SK-N-SH treated with all-trans-retinoic acid at 6 μM for 48 hours (cell line): ENCODE measurements around the gene RFX8.

Experiments
- BACH2 ChIP-seq: fragments of 250-450 bp; sonication (Bioruptor Pico); IDR thresholded peaks from 2 replicates; pipeline ENCODE4 v1.9.0; 2021; ENCODE audit warnings: mild to moderate bottlenecking, borderline replicate concordance
- CREB5 ChIP-seq: fragments of 250-450 bp; sonication (Bioruptor Pico); IDR thresholded peaks from 2 replicates; pipeline ENCODE4 v1.5.1; 2020; ENCODE audit warnings: low read depth, mild to moderate bottlenecking, moderate library complexity
- GLIS3 ChIP-seq: fragments of 250-450 bp; sonication (Bioruptor Pico); IDR thresholded peaks from 2 replicates; pipeline ENCODE4 v1.5.0; 2020; ENCODE audit warnings: mild to moderate bottlenecking, moderate library complexity
- ISL1 ChIP-seq: fragments of 250-450 bp; sonication (Bioruptor Pico); IDR thresholded peaks from 2 replicates; pipeline ENCODE4 v2.1.2; 2022; ENCODE audit warnings: mild to moderate bottlenecking, moderate library complexity
- OSR1 ChIP-seq: fragments of 250-450 bp; sonication (Bioruptor Pico); IDR thresholded peaks from 2 replicates; pipeline ENCODE4 v1.8.0; 2022; ENCODE audit warnings: moderate library complexity, mild to moderate bottlenecking, inconsistent platforms
- PATZ1 ChIP-seq: fragments of 250-450 bp; sonication (Bioruptor Pico); IDR thresholded peaks from 2 replicates; pipeline ENCODE4 v1.8.0; 2020; ENCODE audit warnings: mild to moderate bottlenecking, moderate library complexity, borderline replicate concordance
- PPARA ChIP-seq: fragments of 250-450 bp; sonication (Bioruptor Pico); IDR thresholded peaks from 2 replicates; pipeline ENCODE4 v1.5.0; 2020; ENCODE audit warnings: mild to moderate bottlenecking, borderline replicate concordance
- RARB ChIP-seq: fragments of 250-450 bp; sonication (Bioruptor Pico); IDR thresholded peaks from 2 replicates; pipeline ENCODE4 v1.8.0; 2021; ENCODE audit warnings: mild to moderate bottlenecking, moderate library complexity
- ZFP3 ChIP-seq: fragments of 250-450 bp; sonication (Bioruptor Pico); IDR thresholded peaks from 2 replicates; pipeline ENCODE4 v1.5.0; 2020; ENCODE audit warnings: mild to moderate bottlenecking, moderate library complexity
- ZFP30 ChIP-seq: fragments of 450-650 bp; formaldehyde crosslinking; IDR thresholded peaks from 2 replicates; pipeline ENCODE4 v1.5.0; 2022; ENCODE audit warnings: mild to moderate bottlenecking, moderate library complexity
- ZNF565 ChIP-seq: fragments of 450-650 bp; formaldehyde crosslinking; conservative IDR thresholded peaks from 2 replicates; pipeline ENCODE4 v1.5.0; 2020; ENCODE audit warnings: low read depth, mild to moderate bottlenecking, moderate library complexity
- ZNF8 ChIP-seq: fragments of 450-650 bp; formaldehyde crosslinking; IDR thresholded peaks from 2 replicates; pipeline ENCODE4 v1.5.0; 2020; ENCODE audit warnings: mild to moderate bottlenecking, moderate library complexity

GRCh38 chr2:101479810-101480209 lies 4.9 kb upstream of the RFX8 start:
- no peak for TF ChIP-seq RARB (CRISPR knock-in tag)
- TF ChIP-seq ZFP30 (CRISPR knock-in tag), result no peak
- no peak for TF ChIP-seq ZFP3 (CRISPR knock-in tag)
- no peak for TF ChIP-seq OSR1 (CRISPR knock-in tag)
- no peak for TF ChIP-seq ZNF8 (CRISPR knock-in tag)
- no peak for TF ChIP-seq CREB5 (CRISPR knock-in tag)
- TF ChIP-seq PPARA, result no peak
- TF ChIP-seq BACH2 (CRISPR knock-in tag), result no peak
- no peak for TF ChIP-seq PATZ1 (CRISPR knock-in tag)
- no peak for TF ChIP-seq ZNF565 (CRISPR knock-in tag)
- TF ChIP-seq ISL1 (CRISPR knock-in tag), result no peak
- no peak for TF ChIP-seq GLIS3 (CRISPR knock-in tag)
